GM19395 (cell line): ENCODE data around the gene MLX.
"Not testable (repeated sequence)": the region's sequence is repeated elsewhere in the genome, so short reads cannot be mapped to it uniquely, and the experiment has no call there.

Experiments
- ATAC-seq: cut with Tn5 transposase; IDR thresholded peaks from one replicate; pipeline ENCODE4 v1.9.1; 2021; ENCODE audit warnings: mild to moderate bottlenecking, moderate library complexity; ENCODE audit not compliant: unreplicated experiment

The MLX gene

DNA sequence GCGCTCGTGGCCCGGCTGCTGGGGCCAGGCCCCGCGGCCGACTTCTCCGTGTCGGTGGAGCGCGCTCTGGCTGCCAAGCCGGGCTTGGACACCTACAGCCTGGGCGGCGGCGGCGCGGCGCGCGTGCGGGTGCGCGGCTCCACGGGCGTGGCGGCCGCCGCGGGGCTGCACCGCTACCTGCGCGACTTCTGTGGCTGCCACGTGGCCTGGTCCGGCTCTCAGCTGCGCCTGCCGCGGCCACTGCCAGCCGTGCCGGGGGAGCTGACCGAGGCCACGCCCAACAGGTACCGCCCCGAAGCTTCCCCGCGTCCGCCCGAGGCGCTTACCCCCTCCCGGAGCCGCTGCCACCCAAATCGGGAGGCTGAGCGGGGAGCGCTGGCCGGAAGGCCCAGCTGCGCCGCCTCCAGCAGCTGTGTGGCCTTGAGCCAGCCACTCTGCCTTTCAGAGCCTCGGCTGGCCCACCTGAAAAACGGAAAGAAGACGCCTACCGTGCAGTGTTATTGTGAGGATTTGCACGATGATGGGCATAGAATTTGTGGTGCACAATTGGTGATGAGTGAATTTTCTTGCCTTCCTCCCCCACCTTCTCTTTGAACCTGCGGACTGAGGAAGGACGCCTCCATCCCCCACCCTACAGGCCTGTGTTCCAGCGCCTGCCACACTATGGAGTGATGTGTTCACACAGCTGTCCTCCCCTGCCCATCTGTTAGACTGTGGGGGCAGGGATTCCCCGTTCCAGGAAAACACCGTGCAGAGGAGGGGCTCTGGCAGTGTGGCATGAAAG is 30.3 kb upstream of the MLX start:
- peak; percentile 56 for ATAC-seq

DNA sequence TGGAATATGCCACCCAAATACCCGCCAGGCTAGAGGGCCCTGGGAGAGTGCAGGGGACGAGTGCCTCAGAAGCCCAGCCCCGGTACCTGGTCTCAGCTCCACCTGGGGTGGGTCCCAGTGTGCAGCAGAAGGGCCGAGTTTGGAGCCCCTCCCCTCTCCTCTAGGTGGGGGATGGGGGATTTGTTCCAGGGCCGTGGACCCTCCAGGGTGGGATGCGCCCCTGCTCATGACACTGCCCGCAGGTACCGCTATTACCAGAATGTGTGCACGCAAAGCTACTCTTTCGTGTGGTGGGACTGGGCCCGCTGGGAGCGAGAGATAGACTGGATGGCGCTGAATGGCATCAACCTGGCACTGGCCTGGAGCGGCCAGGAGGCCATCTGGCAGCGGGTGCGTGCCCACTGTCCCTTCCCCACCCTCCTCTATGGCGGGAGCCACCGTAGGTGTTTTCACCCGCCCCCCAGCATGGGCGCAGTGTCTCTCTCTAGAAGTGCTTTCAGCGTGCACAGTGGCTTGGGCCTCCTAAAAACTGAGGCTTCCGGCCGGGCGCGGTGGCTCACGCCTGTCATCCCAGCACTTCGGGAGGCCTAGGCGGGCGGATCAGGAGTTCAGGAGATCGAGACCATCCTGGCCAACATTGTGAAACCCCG is 29.6 kb upstream of the MLX start:
- no peak for ATAC-seq

DNA sequence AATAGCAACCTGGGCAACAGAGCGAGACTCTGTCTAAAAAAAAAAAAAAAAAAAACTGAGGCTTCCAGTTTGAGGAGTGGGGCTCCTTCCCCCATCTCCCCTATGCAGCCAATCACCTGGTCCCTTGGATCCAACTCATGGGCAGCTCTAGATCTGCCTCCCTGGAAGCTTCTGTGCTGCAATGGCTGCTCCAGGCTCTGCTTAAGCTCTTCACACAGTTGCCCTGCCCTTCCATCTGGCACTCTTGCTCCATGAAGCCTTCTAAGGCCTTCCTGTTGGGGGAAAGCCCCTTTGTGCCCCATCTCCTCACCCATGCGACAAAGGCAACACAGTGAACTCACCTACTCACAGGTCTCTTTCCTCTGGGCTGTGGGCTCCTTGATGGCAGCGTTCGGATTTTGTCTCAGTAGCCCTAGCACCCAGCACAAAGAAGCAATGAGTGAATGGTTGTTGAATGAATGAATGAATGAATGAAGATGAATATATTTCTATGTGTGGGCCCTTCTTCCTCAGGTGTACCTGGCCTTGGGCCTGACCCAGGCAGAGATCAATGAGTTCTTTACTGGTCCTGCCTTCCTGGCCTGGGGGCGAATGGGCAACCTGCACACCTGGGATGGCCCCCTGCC is 29.0 kb upstream of the MLX start:
- ATAC-seq: no peak

DNA sequence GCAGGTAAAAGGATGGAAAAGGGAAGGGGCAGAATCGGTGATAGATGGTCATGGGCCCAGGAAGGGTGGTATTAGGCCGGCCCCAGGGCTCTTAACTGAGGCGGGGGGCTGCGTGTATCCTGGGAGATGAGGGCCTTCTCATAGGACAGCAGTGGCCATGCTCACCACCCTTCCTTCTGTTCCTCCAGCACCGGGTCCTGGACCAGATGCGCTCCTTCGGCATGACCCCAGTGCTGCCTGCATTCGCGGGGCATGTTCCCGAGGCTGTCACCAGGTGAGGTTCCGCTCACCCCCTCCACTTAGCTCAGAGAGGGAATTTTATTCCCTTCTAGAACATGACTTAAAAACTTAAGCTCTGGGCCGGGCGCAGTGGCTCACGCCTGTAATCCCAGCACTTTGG is 28.4 kb upstream of the MLX start:
- no peak for ATAC-seq

DNA sequence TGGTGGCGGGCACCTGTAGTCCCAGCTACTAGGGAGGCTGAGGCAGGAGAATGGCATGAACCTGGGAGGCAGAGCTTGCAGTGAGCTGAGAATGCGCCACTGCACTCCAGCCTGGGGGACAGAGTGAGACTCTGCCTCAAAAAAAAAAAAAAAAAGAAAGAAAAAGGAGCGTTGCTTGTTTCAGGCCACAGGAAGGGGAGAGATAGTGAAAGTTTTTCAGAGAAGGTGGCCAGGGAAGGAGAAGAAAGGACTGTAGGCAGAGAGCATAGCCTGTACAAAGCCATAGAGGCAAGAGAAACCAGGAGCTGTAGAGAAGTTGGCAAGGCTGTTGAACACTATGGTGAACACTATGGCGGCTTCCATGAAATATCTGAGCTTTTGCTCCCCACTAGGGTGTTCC is 26.3 kb upstream of the MLX start:
- ATAC-seq: not testable (repeated sequence)

DNA sequence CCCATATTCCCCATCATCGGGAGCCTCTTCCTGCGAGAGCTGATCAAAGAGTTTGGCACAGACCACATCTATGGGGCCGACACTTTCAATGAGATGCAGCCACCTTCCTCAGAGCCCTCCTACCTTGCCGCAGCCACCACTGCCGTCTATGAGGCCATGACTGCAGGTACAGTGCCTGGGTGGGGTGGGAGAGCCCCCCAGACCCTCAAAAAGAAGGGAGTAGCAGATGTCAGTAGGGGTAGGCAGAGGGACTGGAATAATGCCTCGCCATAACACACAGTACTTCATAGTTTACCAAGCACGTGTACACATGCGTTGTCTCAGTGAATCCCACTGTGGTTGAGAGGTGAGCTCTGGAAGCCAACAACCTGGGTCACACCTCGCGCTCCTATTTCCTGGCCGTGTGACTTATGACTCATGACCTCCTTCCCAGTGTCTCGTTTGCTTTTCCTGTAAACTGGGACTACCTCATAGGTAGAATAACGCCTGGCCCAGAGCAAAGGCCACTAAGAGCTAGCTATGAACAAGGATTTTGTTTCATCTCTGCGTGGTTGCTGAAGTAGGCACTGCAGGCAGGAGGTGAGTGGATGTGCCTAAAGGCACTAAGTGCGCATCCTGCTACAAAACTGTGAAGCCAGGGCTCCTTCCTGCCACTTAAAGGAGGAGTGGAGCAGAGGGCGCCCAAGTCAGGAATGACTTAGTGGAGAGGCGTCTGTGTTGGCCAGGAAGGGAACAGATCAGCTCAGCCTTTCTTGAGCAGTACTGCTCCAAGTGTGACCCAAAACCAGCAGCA is 25.7 kb upstream of the MLX start:
- no peak for ATAC-seq

DNA sequence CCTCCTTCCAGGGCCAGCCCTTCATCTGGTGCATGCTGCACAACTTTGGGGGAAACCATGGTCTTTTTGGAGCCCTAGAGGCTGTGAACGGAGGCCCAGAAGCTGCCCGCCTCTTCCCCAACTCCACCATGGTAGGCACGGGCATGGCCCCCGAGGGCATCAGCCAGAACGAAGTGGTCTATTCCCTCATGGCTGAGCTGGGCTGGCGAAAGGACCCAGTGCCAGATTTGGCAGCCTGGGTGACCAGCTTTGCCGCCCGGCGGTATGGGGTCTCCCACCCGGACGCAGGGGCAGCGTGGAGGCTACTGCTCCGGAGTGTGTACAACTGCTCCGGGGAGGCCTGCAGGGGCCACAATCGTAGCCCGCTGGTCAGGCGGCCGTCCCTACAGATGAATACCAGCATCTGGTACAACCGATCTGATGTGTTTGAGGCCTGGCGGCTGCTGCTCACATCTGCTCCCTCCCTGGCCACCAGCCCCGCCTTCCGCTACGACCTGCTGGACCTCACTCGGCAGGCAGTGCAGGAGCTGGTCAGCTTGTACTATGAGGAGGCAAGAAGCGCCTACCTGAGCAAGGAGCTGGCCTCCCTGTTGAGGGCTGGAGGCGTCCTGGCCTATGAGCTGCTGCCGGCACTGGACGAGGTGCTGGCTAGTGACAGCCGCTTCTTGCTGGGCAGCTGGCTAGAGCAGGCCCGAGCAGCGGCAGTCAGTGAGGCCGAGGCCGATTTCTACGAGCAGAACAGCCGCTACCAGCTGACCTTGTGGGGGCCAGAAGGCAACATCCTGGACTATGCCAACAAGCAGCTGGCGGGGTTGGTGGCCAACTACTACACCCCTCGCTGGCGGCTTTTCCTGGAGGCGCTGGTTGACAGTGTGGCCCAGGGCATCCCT is 23.5 kb upstream of the MLX start:
- ATAC-seq: no peak

DNA sequence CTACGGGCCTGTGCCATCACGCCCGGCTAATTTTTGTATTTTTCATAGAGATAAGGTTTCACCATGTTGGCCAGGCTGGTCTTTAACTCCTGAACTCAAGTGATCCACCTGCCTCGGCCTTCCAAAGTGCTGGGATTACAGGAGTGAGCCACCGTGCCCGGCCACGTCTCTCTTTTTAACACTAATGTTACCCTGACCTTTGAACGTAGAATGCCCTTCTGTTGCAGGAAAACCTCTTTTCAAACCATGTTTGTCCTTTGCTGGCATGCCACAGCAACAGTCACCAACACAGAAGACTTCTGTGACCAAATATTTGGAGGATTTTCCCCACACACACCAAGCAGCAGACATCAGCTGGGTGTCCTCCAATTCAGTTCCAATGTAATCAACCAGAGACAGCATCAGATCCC is 22.0 kb upstream of the MLX start:
- ATAC-seq: no peak

DNA sequence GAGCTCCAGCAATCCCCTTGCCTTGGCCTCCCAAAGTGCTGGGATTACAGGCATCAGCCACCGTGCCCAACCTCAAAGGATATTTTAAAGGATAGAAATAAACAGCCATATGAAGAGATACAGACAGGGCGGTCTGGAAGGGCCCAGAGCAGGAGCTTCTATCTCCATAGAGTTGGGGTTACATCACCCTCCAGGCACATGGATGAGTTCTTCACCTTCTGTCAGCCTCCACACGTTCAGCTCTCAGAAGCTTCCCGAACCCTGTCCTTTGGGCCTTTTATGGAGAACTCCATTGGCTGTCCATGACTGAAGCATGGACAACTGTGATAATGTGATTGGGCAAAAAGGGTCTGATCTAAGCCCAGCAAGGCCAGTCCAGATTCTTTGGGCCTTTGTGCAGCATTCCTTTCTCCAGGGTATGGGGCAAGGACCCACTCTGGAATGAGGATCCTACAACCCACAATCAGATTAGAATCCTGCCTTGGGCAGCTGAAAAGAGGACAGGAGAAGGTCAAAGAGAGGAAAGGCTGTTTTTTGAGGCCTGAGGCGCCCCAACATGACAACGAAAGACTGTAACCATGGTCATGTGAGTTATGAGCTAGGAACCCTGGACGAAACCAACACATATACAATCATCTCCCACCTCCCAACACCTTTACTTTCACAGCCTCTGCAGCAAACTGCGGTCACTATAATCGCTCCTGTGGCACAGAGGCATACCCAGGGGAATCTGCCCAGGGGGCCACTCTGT is 21.0 kb upstream of the MLX start:
- ATAC-seq: not testable (repeated sequence)

DNA sequence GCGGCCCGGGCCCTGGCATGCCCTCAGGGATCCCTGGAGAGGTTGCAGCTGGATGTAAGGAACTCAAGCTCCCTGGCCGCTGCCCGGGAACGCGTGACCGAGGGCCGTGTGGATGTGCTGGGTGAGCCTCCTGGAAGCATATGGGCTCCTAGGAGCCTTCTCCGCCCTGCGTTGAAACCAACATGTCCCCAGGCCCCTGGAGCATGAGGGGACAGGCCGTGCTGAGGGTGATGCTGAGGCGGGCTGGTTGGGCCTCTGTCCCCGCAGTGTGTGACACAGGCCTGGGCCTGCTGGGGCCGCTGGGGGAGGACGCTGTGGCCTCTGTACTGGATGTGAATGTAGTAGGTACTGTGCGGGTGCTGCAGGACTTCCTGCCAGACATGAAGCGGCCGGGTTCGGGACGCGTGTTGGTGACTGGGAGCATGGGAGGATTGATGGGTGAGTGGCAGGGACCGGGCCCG is 19.9 kb upstream of the MLX start:
- ATAC-seq: no peak

DNA sequence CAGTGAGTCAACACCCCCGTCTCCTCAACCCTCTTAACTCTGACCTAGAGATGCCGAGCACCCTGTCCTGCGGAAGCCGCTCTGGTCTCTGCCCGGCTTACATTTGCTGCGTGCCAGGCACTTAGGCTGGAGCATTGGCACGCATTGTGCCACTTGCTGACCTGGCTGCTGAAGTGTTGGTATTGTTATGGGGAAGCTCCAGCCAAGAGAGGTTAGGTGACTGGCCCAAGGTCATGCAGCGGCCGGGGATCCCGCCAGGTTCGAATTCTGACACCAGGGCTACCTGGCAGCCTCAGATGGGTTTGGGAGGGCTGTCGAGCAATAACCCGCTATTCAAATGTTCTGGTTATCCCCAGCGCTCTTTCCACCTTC is 19.2 kb upstream of the MLX start:
- ATAC-seq: no peak

DNA sequence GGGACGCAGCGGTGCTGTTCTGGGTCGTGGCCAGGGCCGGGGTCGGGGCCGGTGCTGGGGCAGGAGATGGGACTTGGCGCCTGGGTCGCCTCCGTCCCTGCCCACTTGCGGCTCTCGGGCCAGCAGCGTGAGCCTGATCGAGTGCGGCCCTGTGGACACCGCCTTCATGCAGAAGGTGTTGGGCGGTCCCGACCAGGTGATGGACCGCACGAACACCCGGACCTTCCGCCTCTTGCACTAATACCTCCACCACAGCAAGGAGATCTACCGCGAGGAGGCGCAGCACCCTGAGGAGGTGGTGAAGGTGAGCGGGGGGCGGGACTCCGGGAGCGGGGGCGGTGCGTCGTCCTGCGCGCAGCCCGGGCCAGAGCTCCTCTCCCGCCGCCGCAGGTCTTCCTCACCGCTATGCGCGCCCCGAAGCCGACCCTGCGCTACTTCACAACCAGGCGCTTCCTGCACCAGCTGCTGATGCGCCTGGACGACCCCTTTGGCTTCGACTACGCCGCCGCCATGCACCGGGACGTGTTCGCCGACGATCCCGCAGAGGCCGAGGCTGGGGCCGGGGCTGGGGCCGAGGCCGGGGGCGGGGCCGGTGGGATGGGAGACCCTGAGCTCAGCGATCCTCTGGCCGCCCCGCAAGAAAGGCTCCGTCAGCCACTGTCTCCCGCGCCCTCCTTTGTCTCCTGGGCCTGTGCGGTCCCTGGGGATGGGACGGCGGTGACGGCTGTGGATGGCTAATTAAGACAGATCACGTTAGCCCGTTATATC is 18.6 kb upstream of the MLX start:
- ATAC-seq: peak; percentile 59

DNA sequence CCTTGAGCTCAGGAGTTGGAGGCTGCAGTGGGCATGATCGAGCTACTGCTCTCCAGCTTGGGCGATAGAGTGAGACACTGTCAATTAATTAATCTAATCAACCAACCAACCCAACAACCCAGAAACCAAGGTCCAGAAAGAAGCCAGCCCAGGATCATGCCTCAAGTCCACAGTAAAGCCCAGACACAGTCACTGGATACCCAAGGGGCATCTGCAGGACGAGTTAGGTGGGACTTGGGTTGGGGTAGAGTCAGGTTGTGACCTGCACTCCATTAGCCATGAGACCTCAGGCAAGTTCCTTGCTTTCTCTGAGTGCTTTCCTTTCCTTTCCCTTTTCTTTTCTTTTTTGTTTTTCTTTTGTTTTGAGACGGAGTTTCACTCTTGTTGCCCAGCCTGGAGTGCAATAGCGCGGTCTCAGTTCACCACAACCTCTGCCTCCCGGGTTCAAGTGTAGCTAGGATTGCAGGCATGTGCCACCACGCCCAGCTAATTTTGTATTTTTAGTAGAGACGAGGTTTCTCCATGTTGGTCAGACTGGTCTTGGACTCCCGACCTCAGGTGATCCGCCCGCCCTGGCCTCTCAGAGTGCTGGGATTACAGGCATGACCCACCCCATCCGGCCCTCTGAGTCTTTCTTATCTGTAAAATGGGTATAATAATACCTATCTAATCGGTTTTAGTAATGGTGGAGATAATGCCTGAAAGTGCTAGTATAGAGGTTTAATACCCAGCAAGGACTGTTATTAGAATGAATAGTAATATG is 17.7 kb upstream of the MLX start:
- ATAC-seq: no peak

DNA sequence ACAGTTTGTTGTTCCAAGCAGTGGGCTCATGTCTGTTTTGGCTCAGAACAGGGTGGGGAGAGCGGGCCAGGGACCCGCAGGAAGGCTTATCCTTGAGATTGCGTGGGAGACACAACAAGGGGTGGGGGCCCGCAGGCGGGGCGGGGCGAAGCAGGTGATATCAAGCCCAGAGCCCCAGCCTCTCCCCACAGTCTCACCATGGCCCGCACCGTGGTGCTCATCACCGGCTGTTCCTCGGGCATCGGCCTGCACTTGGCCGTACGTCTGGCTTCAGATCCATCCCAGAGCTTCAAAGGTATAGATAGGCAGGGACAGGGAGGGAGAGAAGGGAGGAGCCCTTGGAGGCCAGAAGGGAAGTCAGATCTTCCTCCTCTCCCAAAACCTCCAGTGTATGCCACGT is 14.2 kb upstream of the MLX start, which contains the start of gene HSD17B1:
Gene HSD17B1 (plus strand): TSS at position 188 of the 400 bp plus-strand sequence. CDS start 11 bp downstream, at position 199.
- not testable (repeated sequence) for ATAC-seq

DNA sequence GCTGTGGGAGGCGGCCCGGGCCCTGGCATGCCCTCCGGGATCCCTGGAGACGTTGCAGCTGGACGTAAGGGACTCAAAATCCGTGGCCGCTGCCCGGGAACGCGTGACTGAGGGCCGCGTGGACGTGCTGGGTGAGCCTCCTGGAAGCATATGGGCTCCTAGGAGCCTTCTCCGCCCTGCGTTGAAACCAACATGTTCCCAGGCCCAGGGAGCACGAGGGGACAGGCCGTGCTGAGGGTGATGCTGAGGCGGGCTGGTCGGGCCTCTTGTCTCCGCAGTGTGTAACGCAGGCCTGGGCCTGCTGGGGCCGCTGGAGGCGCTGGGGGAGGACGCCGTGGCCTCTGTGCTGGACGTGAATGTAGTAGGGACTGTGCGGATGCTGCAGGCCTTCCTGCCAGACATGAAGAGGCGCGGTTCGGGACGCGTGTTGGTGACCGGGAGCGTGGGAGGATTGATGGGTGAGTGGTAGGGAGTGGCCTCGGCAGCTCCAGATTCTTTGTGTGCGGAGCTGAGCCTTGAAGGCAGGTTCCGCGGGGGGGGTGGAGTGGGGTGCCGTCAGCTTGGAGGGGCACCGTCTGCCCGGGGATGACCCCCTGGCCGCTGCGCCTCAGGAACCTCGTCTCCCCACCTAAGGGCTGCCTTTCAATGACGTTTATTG is 13.6 kb upstream of the MLX start:
- no peak for ATAC-seq

DNA sequence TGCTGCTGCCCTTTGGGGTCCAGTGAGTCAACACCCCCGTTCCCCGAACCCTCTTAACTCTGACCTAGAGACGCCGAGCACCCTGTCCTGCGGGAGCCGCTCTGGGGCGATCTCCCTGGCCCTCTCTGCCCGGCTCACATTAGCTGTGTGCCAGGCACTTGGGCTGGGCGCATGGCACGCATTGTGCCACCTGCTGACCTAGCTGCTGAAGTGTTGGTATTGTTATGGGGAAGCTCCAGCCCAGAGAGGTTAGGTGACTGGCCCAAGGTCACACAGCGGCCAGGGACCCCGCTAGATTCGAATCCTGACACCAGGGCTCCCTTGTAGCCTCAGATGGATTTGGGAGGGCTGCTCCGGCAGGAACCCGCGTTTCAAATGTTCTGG is 13.0 kb upstream of the MLX start:
- ATAC-seq: no peak
